HFFc6 (cell line): ENCODE results near the gene FAM131B. TPM values are rescaled to one million over a fixed set of nuclear protein-coding genes. Genes with fewer than 3 reads are reported as not detected.
A peak's percentile ranks its signal among the peaks of the same experiment; 100 is the strongest.

ENCODE experiments used
- DNase-seq: peaks from one replicate; pipeline ENCODE4 v3.0.0-alpha.2; 2018
- H3K27ac Mint-ChIP-seq: 2 replicates; pipeline ENCODE4 v1.8.0; 2020; ENCODE audit warnings: mild to moderate bottlenecking, mixed read lengths
- H3K27me3 Mint-ChIP-seq: 2 replicates; pipeline ENCODE4 v1.8.0; 2021; ENCODE audit warnings: mild to moderate bottlenecking, moderate library complexity, mixed read lengths; ENCODE audit not compliant: insufficient read depth
- H3K36me3 Mint-ChIP-seq: 2 replicates; pipeline ENCODE4 v1.8.0; 2021; ENCODE audit warnings: low read depth, mixed read lengths
- H3K4me1 Mint-ChIP-seq: 2 replicates; pipeline ENCODE4 v1.8.0; 2020; ENCODE audit warnings: low read depth, mixed read lengths
- H3K4me3 Mint-ChIP-seq: 2 replicates; pipeline ENCODE4 v1.8.0; 2020; ENCODE audit warnings: mild to moderate bottlenecking, moderate library complexity, mixed read lengths
- H3K9me3 Mint-ChIP-seq: 2 replicates; pipeline ENCODE4 v1.8.0; 2020; ENCODE audit warnings: mild to moderate bottlenecking, mixed read lengths
- total RNA-seq, 6 experiments: library from RNA; stranded (reverse); fragmentation: NEBNext Ultra II Directional; extraction: Animal tissue kit (Norgen Biotek cat#: 25700); gene quantifications; 2 replicates in 1 of 6; 3 replicates in 5 of 6; pipeline ENCODE4 v1.2.3, GENCODE V29; 2021
- TF ChIP-seq, protein P1 (sequence below): fragments of 200-600 bp; sonication (generic); IDR thresholded peaks from 2 replicates; pipeline ENCODE4 v1.5.0; 2021; ENCODE audit warnings: antibody characterized with exemption, mild to moderate bottlenecking

Gene FAM131B
- total RNA-seq, 6 experiments from 2014 or later: 0.70 to 1.3 (median 0.98) TPM

DNA sequence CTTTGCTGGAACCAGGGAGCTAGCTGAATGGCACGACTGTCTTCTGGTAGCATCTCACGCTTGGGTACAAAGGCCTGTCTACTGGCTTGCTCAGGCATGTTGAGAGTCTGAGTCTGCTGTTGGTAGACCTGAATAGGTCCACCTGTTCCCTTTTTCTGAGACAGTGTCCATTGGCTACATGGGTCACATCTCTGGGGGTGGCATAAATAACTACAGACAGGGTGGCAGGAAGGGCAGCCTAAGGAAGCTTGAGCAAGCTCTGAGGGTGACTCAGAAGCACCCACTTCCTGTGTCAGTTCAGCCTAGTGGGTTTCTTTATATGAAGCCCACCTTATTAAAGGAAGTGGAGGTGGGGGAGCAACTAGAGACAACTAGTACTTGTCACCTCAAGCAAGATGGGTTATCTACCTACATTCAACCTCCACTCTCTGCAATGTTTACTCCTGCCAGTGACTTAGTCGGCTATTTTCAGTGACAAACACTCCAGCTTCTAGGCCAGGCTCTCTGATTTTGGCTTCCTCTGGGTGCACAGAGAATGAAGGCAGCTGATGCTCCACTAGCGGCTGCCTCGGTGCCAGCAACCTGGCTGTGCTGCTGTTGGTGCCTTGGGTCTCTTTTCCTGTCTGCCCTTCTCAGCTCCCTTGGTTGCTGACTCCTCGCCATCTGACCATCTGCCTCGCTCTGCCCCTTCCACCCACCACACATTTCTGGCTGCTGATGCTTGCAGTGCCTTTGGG is 13.0 kb upstream of the FAM131B start:
- Mint-ChIP-seq H3K9me3 (peaks cover 6% of the 10 kb centered on the region; the same call in 1 of the 2 replicates), H3K4me1 (peaks cover 55% of the 10 kb centered on the region), H3K36me3 (peaks cover 21% of the 10 kb centered on the region), H3K27ac (peak overlapping the region; percentile 58), H3K27me3 (no peaks in the 10 kb centered on the region; the same call in 1 of the 2 replicates), H3K4me3 (no peak overlapping the region)
- no peak for DNase-seq
- TF ChIP-seq, protein P1, sequence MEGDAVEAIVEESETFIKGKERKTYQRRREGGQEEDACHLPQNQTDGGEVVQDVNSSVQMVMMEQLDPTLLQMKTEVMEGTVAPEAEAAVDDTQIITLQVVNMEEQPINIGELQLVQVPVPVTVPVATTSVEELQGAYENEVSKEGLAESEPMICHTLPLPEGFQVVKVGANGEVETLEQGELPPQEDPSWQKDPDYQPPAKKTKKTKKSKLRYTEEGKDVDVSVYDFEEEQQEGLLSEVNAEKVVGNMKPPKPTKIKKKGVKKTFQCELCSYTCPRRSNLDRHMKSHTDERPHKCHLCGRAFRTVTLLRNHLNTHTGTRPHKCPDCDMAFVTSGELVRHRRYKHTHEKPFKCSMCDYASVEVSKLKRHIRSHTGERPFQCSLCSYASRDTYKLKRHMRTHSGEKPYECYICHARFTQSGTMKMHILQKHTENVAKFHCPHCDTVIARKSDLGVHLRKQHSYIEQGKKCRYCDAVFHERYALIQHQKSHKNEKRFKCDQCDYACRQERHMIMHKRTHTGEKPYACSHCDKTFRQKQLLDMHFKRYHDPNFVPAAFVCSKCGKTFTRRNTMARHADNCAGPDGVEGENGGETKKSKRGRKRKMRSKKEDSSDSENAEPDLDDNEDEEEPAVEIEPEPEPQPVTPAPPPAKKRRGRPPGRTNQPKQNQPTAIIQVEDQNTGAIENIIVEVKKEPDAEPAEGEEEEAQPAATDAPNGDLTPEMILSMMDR: no peak

DNA sequence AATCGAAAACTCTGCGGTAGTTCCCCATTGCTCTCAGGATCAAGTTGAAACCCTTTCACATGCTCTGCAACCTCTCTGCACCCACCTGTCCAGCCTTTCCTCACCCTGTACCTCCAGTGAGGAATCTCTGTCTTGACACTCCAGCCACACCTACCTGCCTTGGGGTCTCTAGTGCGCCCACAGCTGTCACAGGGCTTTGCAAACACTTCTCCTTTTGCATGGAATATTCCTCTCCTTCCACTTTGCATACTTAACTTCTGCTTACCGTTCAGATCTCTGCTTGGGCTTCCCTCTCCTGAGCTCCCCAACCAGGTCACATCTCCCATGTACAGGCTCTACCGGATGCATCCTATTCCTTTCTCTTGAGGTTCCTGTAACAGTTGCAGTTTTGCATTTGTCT is 12.0 kb upstream of the FAM131B start:
- no peak overlapping the region for H3K4me3 Mint-ChIP-seq
- peaks cover 6% of the 10 kb centered on the region; the same call in 1 of the 2 replicates for H3K9me3 Mint-ChIP-seq
- no peak for DNase-seq
- H3K27ac Mint-ChIP-seq: no peak overlapping the region
- TF ChIP-seq, protein P1: no peak
- H3K4me1 Mint-ChIP-seq: peaks cover 56% of the 10 kb centered on the region
- H3K36me3 Mint-ChIP-seq: peaks cover 21% of the 10 kb centered on the region
- H3K27me3 Mint-ChIP-seq: no peaks in the 10 kb centered on the region; the same call in 1 of the 2 replicates

DNA sequence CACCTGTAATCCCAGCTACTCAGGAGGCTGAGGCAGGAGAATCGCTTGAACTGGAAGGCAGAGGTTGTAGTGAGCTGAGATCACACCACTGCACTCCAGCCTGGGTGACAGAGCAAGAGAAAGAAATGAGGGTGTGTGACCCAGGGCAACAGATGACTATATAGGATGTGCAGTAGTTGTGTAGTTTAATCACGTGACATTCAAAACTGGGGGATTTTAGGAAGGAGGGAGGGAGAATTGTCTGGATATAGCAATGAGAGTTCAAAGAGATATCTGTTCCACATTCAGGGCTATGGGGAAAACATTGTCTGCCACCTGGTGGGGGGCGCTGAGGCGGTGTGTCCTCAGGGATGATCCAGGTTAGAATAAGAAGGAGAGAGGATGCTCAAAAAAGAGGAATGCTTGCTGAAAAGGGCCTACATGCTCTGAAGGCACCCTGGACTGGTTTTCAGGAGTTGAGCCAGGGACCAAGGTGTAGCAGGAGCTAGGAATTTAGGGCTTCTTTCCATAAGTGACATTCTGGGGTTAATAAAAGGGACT is 10.8 kb upstream of the FAM131B start:
- DNase-seq: no peak
- Mint-ChIP-seq H3K4me1 (peaks cover 47% of the 10 kb centered on the region), H3K9me3 (no peaks in the 10 kb centered on the region), H3K4me3 (no peak overlapping the region), H3K27ac (no peak overlapping the region), H3K36me3 (peaks cover 10% of the 10 kb centered on the region), H3K27me3 (no peaks in the 10 kb centered on the region; the same call in 1 of the 2 replicates)
- TF ChIP-seq, protein P1: peak; percentile 25; the same call in 1 of the 2 replicates

DNA sequence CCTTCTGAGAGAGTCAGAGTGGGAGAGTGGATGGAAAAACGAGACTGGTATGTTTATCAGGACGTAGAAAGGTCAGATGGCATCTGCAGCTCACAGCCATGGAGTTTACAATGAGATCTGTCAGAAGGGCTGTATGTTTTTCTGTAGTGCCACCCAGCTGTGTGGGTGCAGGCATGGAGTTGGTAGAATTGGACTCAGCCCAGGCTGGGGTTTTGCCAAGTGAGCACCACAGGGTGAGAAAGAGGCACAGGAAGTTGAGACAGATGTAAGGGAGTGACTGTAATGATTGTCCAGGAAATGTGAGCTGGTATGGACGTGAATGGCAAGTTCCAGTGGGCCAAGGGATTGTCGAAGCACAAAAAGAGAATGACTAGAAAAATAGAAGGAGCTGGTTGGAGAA is 9.6 kb upstream of the FAM131B start:
- H3K36me3 Mint-ChIP-seq: 0 out of 2 replicates have a peak, but pooled peaks cover 1% of the 10 kb centered on the region
- peaks cover 50% of the 10 kb centered on the region for H3K4me1 Mint-ChIP-seq
- TF ChIP-seq, protein P1: no peak
- H3K9me3 Mint-ChIP-seq: no peaks in the 10 kb centered on the region
- peaks cover 4% of the 10 kb centered on the region for H3K27me3 Mint-ChIP-seq
- no peak overlapping the region for H3K27ac Mint-ChIP-seq
- DNase-seq: no peak
- no peak overlapping the region for H3K4me3 Mint-ChIP-seq

DNA sequence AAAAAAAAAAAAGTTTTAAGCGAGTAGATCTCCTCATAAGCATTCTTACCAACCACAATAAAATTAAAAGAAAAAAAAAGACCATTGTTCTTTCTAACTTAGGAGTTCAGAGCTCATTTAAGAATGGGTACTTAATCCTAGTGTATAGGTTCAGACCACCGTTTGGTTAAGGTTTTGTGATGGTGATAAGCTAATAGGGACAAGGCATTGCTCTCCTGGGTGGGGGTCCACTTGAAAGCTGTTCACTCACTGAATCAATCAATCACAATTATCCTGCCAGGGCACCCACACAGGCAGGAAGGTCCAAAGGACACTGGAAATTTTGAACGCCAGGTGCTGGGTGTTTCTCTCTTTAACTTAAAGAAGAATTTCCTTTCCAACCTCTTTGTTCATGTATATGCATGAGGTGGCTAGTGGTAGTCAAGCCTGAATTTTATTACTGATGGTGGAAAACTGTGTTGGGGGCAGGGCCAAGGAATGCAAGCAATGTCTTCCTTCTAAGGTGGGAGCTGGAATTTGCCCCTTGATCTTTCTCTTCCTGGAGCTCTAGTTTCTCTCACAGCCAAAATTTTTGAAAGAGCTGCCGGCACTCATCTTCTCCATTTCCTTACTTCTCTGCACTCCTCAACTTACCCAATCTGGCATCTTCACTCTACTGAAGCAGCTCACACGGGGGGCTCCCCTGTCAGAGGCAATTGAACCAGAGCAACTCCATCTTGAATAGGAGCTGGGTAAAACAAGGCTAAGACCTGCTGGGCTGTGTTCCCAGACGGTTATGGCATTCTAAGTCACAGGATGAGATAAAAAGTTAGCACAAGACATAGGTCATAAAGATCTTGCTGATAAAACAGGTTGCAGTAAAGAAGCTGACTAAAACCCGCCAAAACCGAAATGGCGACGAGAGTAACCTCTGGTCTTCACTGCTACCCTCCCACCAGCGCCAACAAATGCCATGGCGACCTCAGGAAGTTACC is 7.5 kb upstream of the FAM131B start:
- no peak for DNase-seq
- H3K27me3 Mint-ChIP-seq: peaks cover 15% of the 10 kb centered on the region
- no peak overlapping the region for H3K27ac Mint-ChIP-seq

More for the DNA sequence above, 7.5 kb upstream of the FAM131B start:
- Mint-ChIP-seq H3K4me1 (peaks cover 32% of the 10 kb centered on the region), H3K36me3 (no peaks in the 10 kb centered on the region), H3K9me3 (no peaks in the 10 kb centered on the region), H3K4me3 (no peak overlapping the region)
- TF ChIP-seq, protein P1: no peak
